Right lobe of liver (tissue), 4 donors: ENCODE measurements around the gene GLRX2.

Source experiments
- CTCF ChIP-seq, 4 donors: fragments of 200-600 bp in 3 of 4; fragments of 450-650 bp in 1 of 4; IDR thresholded peaks; one replicate each; pipeline versions ENCODE4 v1.5.1 to v1.8.0; 2016 to 2022; ENCODE audit warnings: antibody characterized with exemption in 4 of 4, mild to moderate bottlenecking in 2 of 4
- POLR2A ChIP-seq: fragments of 450-650 bp; IDR thresholded peaks from one replicate; pipeline ENCODE4 v1.6.1; 2017; ENCODE audit warnings: antibody characterized with exemption, mild to moderate bottlenecking
- donor health status: DM: no; HTN: no; CAD: no.
- donor health status: DM: no; HTN: no; CAD: no.
- donor health status: DM: no; HTN: yes; CAD: no.

- no peak for TF ChIP-seq CTCF (IDR thresholded peaks at IDR 0.05)
- TF ChIP-seq POLR2A, result no peak
Observed at GRCh38 chr1:193079187-193079586, 26.0 kb downstream of the GLRX2 start.
